SKM-1 (cell line): ENCODE data around the gene EEF1AKMT1.
"Not testable (repeated sequence)": the region's sequence is repeated elsewhere in the genome, so short reads cannot be mapped to it uniquely, and the experiment has no call there.

Experiments used
- DNase-seq: peaks from one replicate; lab custom pipeline; 2025; ENCODE audit not compliant: unreplicated experiment; lab: John Stamatoyannopoulos, UW

EEF1AKMT1 gene

GRCh38 chr13:20700288-20700687 lies 73.5 kb downstream of the EEF1AKMT1 start:
- no peak for DNase-seq

DNA sequence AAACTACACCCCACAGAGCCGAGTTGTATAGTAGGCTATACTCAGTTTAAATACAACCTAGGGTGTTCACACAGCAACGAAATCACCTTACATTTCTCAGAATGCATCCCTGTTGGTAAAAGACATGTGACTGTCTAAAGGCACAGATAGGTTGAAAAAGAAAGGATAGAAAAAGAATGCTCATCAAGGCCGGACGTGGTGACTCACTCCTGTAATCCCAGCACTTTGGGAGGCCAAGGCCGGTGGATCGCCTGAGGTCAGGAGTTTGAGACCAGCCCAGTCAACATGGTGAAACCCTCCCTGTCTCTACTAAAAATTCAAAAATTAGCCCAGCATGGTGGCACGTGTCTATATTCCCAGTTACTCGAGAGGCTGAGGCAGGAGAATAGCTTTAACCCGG lies 74.0 kb downstream of the EEF1AKMT1 start:
- no peak for DNase-seq

DNA sequence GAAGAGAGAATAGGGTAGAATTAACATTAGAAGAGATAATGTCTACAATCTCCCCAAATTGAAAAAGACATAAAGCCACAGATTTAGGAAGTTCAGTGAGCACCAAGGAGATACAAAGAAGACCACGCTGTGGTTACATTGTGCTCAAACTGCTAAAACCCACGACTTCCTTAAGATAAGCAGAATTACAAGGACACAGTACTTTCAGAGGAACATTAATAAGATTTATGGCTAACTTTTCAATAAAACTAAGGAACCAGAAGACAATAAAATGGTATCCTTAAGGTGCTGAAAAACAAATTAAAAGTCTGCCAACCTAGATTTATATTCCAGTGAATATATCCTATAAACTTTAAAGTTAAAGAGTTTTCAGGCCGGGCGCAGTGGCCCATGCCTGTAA lies 77.7 kb downstream of the EEF1AKMT1 start:
- no peak for DNase-seq

DNA sequence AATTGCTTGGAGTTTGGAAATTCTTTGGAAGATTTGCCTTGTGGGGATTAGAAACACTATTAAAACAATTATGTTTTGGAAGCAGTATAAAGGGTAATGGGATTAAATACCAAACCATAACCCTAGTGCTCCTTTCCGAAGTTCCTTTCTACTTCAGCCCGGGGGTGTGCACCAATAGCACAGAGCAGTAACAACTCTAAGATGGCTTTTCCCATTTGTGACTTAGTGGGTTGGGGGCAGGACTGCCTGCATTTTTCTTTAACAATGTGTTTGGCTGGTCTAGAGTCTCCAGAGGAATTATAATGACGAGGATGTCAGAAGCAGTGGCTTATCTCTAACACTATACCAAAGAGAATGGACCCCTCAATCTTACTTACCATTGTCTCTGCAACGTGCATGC lies 82.1 kb downstream of the EEF1AKMT1 start:
- no peak for DNase-seq

- DNase-seq = no peak
Measured at GRCh38 chr13:20689291-20689690, 84.5 kb downstream of the EEF1AKMT1 start.

DNA sequence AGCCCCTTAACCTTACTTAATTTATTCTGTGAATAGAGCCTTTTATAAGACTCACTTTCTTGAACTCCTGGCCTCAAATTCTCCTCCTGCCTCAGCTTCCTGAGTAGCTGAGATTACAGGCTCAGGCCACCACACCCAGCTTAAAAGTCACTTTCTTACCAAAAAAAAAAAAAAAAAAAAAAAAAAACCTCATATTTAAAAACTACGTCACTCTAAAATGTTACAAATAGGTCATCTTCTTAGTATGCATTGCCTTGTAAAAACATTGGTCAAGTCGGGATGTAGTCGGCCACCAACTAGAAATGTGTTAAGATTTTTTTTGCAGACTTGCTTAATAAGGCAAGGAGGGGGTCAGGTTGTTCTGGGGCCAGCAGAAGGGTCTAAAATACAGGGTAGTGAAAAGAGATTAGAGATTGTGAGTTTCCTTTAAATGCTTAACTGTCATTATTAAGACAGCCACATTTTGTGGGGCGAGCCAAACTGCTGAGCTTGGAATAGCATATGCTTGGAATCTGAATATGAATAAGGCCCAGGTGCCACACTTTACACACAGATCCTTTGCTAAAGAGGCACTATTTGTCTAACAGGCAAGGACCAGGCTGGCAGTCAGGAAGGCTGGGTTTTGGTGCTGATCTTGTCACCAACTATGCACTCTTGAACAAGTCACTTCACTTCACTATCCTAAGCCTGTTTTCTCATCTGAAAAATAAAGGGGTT lies 86.7 kb downstream of the EEF1AKMT1 start:
- no peak for DNase-seq

GRCh38 chr13:20686167-20686566 lies 87.6 kb downstream of the EEF1AKMT1 start:
- DNase-seq = no peak

- no peak for DNase-seq
Measured at GRCh38 chr13:20685092-20685491, 88.7 kb downstream of the EEF1AKMT1 start.

DNA sequence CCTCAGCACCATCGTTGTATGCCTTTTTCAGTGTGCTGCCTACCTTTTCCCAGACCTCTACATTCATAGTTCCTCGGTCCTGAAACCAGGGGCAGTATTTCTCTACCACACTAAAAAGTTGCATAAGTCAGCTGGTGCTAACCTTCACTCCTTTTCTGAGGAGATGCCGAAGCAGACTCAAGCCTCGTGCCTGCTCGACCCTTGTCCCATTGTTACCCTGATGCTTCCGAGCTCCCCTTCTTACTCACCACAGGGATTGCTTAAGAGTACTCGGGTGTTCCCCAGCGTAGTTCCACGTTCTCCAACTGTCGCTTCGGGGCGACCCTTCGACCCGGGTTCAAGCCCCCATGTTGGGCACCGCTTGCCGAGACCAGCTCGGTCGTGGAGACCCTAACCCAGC lies 89.2 kb downstream of the EEF1AKMT1 start:
- DNase-seq = no peak

- no peak for DNase-seq
Measured at GRCh38 chr13:20684041-20684440, 89.7 kb downstream of the EEF1AKMT1 start.

- no peak for DNase-seq
Measured at GRCh38 chr13:20682061-20682460, 91.7 kb downstream of the EEF1AKMT1 start.

GRCh38 chr13:20681481-20681880 lies 92.3 kb downstream of the EEF1AKMT1 start:
- not testable (repeated sequence) for DNase-seq

DNA sequence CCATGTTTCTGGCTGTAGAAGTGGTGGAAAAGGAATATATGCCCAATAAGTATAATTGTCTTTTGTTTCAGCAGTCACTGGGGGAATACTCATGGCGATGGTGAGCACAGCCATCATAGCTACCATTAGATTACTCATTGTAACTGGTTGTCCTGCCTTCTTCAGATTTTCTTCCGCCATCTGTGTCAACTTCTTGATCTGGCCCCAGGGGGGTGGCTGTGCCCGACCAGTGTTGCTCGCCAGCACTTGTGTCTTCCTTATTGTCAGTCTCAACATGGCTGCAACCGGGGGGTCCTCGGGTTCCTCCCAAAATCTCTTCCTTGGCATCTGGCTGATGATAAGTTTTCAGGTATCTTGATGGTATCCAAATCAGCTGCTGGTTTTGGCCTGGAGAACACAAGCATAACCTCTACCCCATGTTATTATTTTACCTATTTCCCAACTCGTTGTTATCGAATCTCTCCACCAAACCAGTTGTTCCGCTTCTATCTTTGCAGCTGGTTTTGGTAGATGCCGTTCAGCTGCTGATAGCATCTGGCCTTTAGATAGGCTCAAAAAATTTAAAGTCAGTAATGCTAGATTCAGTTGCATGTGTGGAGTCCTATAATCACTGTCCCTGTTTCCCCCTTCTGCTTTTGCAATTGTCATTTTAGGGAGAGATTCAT lies 93.2 kb downstream of the EEF1AKMT1 start:
- no peak for DNase-seq

- no peak for DNase-seq
Measured at GRCh38 chr13:20679879-20680278, 93.9 kb downstream of the EEF1AKMT1 start.
